OCI-LY7 (cell line): Measurements from ENCODE around the gene ZBP1. TPM values are rescaled to one million over a fixed set of nuclear protein-coding genes. Genes with fewer than 3 reads are reported as not detected.

ENCODE experiments used
- BruUV-seq: library from RNA; stranded (reverse); fragments of 400-500 nt; replicated peaks from 2 replicates; lab custom pipeline; 2021; lab: Mats Ljungman, UMichigan
- CTCF ChIA-PET: fragments of 300-600 bp; sonication (Branson Sonifier 250); formaldehyde crosslinking; loops from one replicate; lab custom pipeline; 2022; ENCODE audit warnings: antibody characterized with exemption; ENCODE audit not compliant: unreplicated experiment; lab: Charles Lee
- POLR2A ChIA-PET: fragments of 300-600 bp; sonication (Branson Sonifier 250); formaldehyde crosslinking; loops from one replicate; lab custom pipeline; 2022; ENCODE audit warnings: antibody characterized with exemption; lab: Charles Lee
- DNase-seq: peaks from one replicate; pipeline ENCODE4 v3.0.0-alpha.2; 2015; ENCODE audit warnings: low spot score
- H2AFZ ChIP-seq: fragments of 200-600 bp; sonication (generic), shearing (Covaris generic); 2 replicates; pipeline ENCODE4 v1.6.1; 2014; ENCODE audit warnings: mild to moderate bottlenecking, antibody characterized with exemption, low read length, moderate library complexity
- H3K27ac ChIP-seq: fragments of 200-600 bp; sonication (generic); 2 replicates; pipeline ENCODE4 v1.5.1; 2014; ENCODE audit warnings: mixed run types, low read depth, mild to moderate bottlenecking, moderate library complexity, low read length, inconsistent platforms; ENCODE audit not compliant: poor library complexity, severe bottlenecking
- H3K36me3 ChIP-seq: fragments of 200-600 bp; sonication (generic); 2 replicates; pipeline ENCODE4 v1.6.1; 2014; ENCODE audit warnings: mild to moderate bottlenecking, antibody characterized with exemption, low read length, moderate library complexity, mixed read lengths; ENCODE audit not compliant: insufficient read depth
- H3K4me1 ChIP-seq: fragments of 200-600 bp; sonication (generic); 2 replicates; pipeline ENCODE4 v1.5.1; 2014; ENCODE audit warnings: mild to moderate bottlenecking, low read length; ENCODE audit not compliant: insufficient read depth, poor library complexity, severe bottlenecking
- H3K4me2 ChIP-seq: fragments of 200-600 bp; sonication (generic); 2 replicates; pipeline ENCODE4 v1.6.1; 2014; ENCODE audit warnings: mild to moderate bottlenecking, low read length
- H3K4me3 ChIP-seq: fragments of 200-600 bp; sonication (generic); 2 replicates; pipeline ENCODE4 v1.5.1; 2014; ENCODE audit warnings: mild to moderate bottlenecking, low read depth, low read length; ENCODE audit not compliant: poor library complexity, severe bottlenecking
- H3K79me2 ChIP-seq: fragments of 200-600 bp; sonication (generic); 2 replicates; pipeline ENCODE4 v1.6.1; 2016; ENCODE audit warnings: low read depth, mild to moderate bottlenecking, low read length, moderate library complexity, mixed read lengths; ENCODE audit not compliant: insufficient read depth
- H3K9me2 ChIP-seq: fragments of 200-600 bp; sonication (generic); 2 replicates; pipeline ENCODE4 v1.6.1; 2016; ENCODE audit warnings: mild to moderate bottlenecking, low read length, mixed read lengths; ENCODE audit not compliant: insufficient read depth
- H3K9me3 ChIP-seq: fragments of 200-600 bp; sonication (generic); 2 replicates; pipeline ENCODE4 v1.6.1; 2014; ENCODE audit warnings: mild to moderate bottlenecking, mixed run types, low read length, mixed read lengths
- H4K20me1 ChIP-seq: fragments of 200-600 bp; sonication (generic); 2 replicates; pipeline ENCODE4 v1.6.1; 2014; ENCODE audit warnings: mild to moderate bottlenecking, antibody characterized with exemption, low read length, moderate library complexity, mixed read lengths; ENCODE audit not compliant: insufficient read depth
- EZH2phosphoT487 ChIP-seq: fragments of 200-600 bp; sonication (generic); IDR thresholded peaks from 2 replicates; pipeline ENCODE4 v1.6.1; 2018; ENCODE audit warnings: low read depth, borderline replicate concordance, mild to moderate bottlenecking, mixed run types, antibody characterized with exemption, low read length, moderate library complexity, mixed read lengths
- intact Hi-C: fragments of 100-400 bp; cut with micrococcal nuclease; formaldehyde crosslinking; loops from one replicate; pipeline ENCODE4 v1.10.0; 2022; ENCODE audit not compliant: unreplicated experiment
- total RNA-seq, 2 experiments: library from RNA; depleted of rRNA in 1 of 2; stranded (reverse); fragments of >200 nt in 1 of 2; shearing (Covaris generic) in 1 of 2; gene quantifications; 2 replicates each; pipeline ENCODE4 v1.2.3, GENCODE V29; 2014 to 2022
- TF ChIP-seq, protein P1 (sequence below): fragments of 200-600 bp; sonication (generic); conservative IDR thresholded peaks from 2 replicates; pipeline ENCODE4 v1.5.1; 2014; ENCODE audit warnings: mild to moderate bottlenecking, antibody characterized with exemption, low read length, moderate library complexity, mixed read lengths

The ZBP1 gene
- total RNA-seq, 2 experiments from 2014 or later, result 1.5 to 3.7 TPM

DNA sequence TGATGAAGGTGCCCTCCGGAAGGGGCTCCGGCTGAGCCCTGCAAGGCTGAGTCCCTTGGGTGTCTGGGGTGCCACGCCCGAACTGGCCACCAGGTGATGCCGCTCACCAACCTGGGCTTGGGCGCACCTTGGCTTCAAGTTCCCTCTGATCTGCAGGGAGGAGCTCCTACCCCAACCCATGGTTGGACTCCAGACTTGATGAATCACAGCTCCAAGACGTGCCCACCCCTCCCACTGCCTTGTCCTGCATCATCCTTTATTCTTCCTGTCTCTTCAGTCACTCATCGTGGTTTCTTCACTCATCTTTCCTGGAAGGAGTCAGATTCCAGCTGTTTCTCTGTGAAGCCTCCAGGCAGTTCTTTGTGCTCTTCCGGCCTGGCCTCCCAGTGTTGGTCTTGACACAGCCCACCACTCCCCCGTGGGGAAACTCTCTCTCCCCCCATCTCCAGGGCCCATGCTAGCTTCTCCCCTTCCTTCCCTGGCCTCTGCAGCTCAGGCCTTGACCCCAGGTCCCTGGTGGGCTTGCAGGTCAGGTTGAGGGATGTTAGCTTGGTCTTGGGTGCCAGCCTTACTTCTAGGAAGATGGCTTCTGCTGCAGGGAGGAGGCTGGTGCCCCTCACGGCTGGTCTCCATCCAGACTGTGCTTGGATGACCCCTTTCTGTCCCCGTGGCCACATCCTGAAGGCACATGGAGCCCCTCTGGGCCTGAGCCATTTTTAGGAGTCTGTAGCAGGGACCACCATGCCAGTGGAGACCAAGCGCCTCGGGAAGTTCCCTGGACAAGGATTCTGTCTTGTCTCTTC, 2.6 kb upstream of the ZBP1 start:
- H3K27ac ChIP-seq, result no peak overlapping the region
- H3K4me2 ChIP-seq, result peak overlapping the region; percentile 90; the same call in 1 of the 2 replicates
- CTCF ChIA-PET, result interaction anchor here (0.7 to 1.7 kb wide), 7 partner anchors 9 to 586 kb away, joined by 3 to 7 read pairs (median 3); no protein-coding TSS in a partner anchor
- H3K9me3 ChIP-seq, result peaks cover 14% of the 10 kb centered on the region; the same call in 1 of the 2 replicates
- no peak overlapping the region for H3K4me3 ChIP-seq
- BruUV-seq, result no TSS peak
- TF ChIP-seq, protein P1, sequence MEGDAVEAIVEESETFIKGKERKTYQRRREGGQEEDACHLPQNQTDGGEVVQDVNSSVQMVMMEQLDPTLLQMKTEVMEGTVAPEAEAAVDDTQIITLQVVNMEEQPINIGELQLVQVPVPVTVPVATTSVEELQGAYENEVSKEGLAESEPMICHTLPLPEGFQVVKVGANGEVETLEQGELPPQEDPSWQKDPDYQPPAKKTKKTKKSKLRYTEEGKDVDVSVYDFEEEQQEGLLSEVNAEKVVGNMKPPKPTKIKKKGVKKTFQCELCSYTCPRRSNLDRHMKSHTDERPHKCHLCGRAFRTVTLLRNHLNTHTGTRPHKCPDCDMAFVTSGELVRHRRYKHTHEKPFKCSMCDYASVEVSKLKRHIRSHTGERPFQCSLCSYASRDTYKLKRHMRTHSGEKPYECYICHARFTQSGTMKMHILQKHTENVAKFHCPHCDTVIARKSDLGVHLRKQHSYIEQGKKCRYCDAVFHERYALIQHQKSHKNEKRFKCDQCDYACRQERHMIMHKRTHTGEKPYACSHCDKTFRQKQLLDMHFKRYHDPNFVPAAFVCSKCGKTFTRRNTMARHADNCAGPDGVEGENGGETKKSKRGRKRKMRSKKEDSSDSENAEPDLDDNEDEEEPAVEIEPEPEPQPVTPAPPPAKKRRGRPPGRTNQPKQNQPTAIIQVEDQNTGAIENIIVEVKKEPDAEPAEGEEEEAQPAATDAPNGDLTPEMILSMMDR, result peak; percentile 95
- TF ChIP-seq EZH2phosphoT487, result no peak
- H2AFZ ChIP-seq, result no peak overlapping the region
- intact Hi-C loops, result loop anchor here (1.0 to 10.0 kb wide), 3 partner anchors 32 to 557 kb away; no protein-coding TSS in a partner anchor
- no peaks in the 10 kb centered on the region for H4K20me1 ChIP-seq
- no peaks in the 10 kb centered on the region for H3K9me2 ChIP-seq
- H3K4me1 ChIP-seq, result peaks cover 62% of the 10 kb centered on the region
- POLR2A ChIA-PET, result interaction anchor here (1.0 to 3.5 kb wide), 4 partner anchors 8 to 60 kb away, joined by 3 to 22 read pairs (median 4); no protein-coding TSS in a partner anchor
- H3K79me2 ChIP-seq, result no peaks in the 10 kb centered on the region
- no peaks in the 10 kb centered on the region; the same call in 1 of the 2 replicates for H3K36me3 ChIP-seq
- peak; percentile 83 for DNase-seq

DNA sequence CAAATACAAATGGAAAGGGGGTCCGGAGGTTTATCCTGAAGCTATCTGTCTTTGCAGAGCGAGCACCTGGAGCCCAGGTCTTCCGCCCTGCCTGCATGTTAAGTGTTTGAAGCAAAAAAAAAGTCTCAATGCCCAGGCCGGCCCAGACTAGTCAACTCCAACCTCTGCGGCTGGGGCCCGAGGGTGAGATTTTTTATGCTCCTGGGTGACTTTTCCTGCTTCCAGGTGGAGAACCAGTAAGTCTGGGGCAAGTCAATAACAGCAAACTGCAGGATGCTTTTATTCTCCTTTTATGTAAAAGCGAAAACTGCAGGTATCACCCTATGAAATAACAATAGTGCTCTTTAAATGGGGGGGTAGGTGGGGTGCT, 2.0 kb upstream of the ZBP1 start:
- ChIA-PET POLR2A (interaction anchor here (0.8 to 3.5 kb wide), 4 partner anchors 9 to 85 kb away, joined by 4 to 22 read pairs (median 4); no protein-coding TSS in a partner anchor), CTCF (interaction anchor here (0.5 to 1.7 kb wide), 6 partner anchors 9 to 303 kb away, joined by 3 to 7 read pairs (median 4); no protein-coding TSS in a partner anchor)
- H3K4me2 ChIP-seq, result peak overlapping the region; percentile 90
- no peaks in the 10 kb centered on the region for H4K20me1 ChIP-seq
- H2AFZ ChIP-seq, result no peak overlapping the region
- DNase-seq, result no peak
- H3K4me3 ChIP-seq, result no peak overlapping the region
- no peaks in the 10 kb centered on the region; the same call in 1 of the 2 replicates for H3K36me3 ChIP-seq
- no TSS peak for BruUV-seq
- no peaks in the 10 kb centered on the region for H3K9me2 ChIP-seq
- TF ChIP-seq EZH2phosphoT487, result no peak
- TF ChIP-seq, protein P1, result no peak
- H3K27ac ChIP-seq, result no peak overlapping the region
- H3K9me3 ChIP-seq, result peaks cover 14% of the 10 kb centered on the region; the same call in 1 of the 2 replicates
- peaks cover 62% of the 10 kb centered on the region for H3K4me1 ChIP-seq
- intact Hi-C loops, result loop anchor here (1.0 to 10.0 kb wide), 3 partner anchors 32 to 557 kb away; no protein-coding TSS in a partner anchor
- H3K79me2 ChIP-seq, result no peaks in the 10 kb centered on the region
